Type B pancreatic cell (in vitro differentiated cells): ENCODE results near the gene KCNK7. TPM values are rescaled to one million over a fixed set of nuclear protein-coding genes. Genes with fewer than 3 reads are reported as not detected.
A peak's percentile ranks its signal among the peaks of the same experiment; 100 is the strongest.

Experiments used
- DNase-seq: peaks from one replicate; pipeline ENCODE4 v3.0.0; 2021; ENCODE audit warnings: mixed read lengths; ENCODE audit not compliant: unreplicated experiment; ENCODE audit errors: extremely low spot score
- H3K27ac Mint-ChIP-seq: 2 replicates; pipeline ENCODE4 v1.8.0; 2021; ENCODE audit warnings: mild to moderate bottlenecking, mixed read lengths
- H3K27me3 Mint-ChIP-seq: 2 replicates; pipeline ENCODE4 v1.8.0; 2021; ENCODE audit warnings: mixed read lengths
- H3K36me3 Mint-ChIP-seq: 2 replicates; pipeline ENCODE4 v1.8.0; 2021; ENCODE audit warnings: mixed read lengths
- H3K4me1 Mint-ChIP-seq: one replicate; pipeline ENCODE4 v1.8.0; 2021; ENCODE audit warnings: mixed read lengths; ENCODE audit not compliant: unreplicated experiment
- H3K4me3 Mint-ChIP-seq: 2 replicates; pipeline ENCODE4 v1.8.0; 2021; ENCODE audit warnings: mild to moderate bottlenecking, mixed read lengths
- H3K9me3 Mint-ChIP-seq: 2 replicates; pipeline ENCODE4 v1.8.0; 2021; ENCODE audit warnings: mixed read lengths
- total RNA-seq: library from RNA; stranded (reverse); gene quantifications from 2 replicates; pipeline ENCODE4 v1.2.1, GENCODE V29; 2021; ENCODE audit warnings: low replicate concordance
- TF ChIP-seq, protein P1 (sequence below): fragments of 200-600 bp; sonication (generic); conservative IDR thresholded peaks from 2 replicates; pipeline ENCODE4 v1.5.0; 2021; ENCODE audit warnings: antibody characterized with exemption, mild to moderate bottlenecking

Gene KCNK7
- total RNA-seq, 1 donor from 2014 or later = 0.36 TPM

DNA sequence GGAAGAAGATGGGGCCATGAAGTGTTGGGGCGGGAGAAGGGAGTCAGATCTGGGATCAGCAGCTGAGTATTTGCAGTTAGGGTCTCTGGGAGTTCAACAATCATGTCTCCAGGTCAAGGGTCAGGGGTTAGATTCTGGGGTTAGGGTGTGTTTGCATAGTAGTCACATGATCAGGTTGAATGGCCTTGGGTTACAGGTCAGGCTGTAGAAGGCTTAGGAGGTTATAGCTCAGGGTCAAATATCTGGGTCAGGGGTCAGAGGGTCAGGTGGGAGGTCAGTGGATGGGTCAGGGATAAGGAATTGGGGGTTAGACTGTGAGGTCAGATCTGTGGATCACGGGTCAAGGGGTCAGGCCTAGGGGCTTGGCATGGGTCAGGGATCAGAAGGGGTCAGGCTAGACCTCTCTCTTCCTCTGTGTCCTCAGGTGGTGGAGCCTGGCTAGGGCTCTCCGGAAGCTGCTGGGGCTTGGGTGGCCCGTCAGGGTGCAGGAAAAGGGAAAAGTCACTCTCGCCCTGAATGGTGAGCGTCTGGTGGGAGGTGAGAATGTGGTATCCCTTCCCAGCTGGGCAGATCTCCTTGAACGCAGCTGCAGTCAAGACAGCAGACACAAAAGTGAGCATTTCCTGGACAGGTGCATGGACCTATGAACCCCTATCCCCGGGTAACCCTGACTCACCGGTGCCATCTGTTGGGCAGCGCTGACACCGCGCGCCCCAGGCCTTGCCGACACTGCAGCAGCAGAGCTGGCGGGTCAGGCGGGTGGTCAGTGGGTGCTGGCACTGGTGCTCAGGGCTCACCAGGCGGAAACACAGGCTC, 43.8 kb downstream of the KCNK7 start:
- peaks cover 14% of the 10 kb centered on the region for H3K36me3 Mint-ChIP-seq
- no peak for DNase-seq
- H3K27me3 Mint-ChIP-seq = peaks cover 12% of the 10 kb centered on the region
- H3K9me3 Mint-ChIP-seq = no peaks in the 10 kb centered on the region
- peaks cover 47% of the 10 kb centered on the region for H3K4me1 Mint-ChIP-seq
- peak overlapping the region; percentile 66 for H3K4me3 Mint-ChIP-seq
- TF ChIP-seq, protein P1, sequence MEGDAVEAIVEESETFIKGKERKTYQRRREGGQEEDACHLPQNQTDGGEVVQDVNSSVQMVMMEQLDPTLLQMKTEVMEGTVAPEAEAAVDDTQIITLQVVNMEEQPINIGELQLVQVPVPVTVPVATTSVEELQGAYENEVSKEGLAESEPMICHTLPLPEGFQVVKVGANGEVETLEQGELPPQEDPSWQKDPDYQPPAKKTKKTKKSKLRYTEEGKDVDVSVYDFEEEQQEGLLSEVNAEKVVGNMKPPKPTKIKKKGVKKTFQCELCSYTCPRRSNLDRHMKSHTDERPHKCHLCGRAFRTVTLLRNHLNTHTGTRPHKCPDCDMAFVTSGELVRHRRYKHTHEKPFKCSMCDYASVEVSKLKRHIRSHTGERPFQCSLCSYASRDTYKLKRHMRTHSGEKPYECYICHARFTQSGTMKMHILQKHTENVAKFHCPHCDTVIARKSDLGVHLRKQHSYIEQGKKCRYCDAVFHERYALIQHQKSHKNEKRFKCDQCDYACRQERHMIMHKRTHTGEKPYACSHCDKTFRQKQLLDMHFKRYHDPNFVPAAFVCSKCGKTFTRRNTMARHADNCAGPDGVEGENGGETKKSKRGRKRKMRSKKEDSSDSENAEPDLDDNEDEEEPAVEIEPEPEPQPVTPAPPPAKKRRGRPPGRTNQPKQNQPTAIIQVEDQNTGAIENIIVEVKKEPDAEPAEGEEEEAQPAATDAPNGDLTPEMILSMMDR = peak; percentile 56
- peak overlapping the region; percentile 63 for H3K27ac Mint-ChIP-seq

DNA sequence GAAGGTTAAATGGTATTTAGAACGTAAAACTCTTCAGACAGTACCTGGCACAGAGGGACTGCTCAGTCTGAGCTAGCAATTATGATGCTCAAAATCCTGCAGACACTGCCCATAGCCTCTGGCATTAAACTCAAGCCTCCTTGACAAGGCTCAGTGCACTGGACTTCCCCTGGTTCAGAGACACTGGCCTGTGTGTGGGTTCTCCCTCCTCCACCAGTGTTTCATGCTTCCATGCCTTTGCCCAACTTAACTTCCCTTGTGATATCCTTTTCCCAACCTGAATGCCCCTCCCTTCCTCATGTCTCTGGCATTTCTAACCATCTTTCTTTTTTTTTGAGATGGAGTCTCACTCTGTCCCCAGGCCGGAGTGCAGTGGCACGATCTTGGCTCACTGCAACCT, 46.5 kb downstream of the KCNK7 start:
- peak overlapping the region; percentile 41 for H3K4me3 Mint-ChIP-seq
- peaks cover 28% of the 10 kb centered on the region for H3K36me3 Mint-ChIP-seq
- H3K4me1 Mint-ChIP-seq = peaks cover 42% of the 10 kb centered on the region
- peak overlapping the region; percentile 56 for H3K27ac Mint-ChIP-seq
- DNase-seq = no peak
- no peaks in the 10 kb centered on the region for H3K9me3 Mint-ChIP-seq
- H3K27me3 Mint-ChIP-seq = peaks cover 25% of the 10 kb centered on the region
- TF ChIP-seq, protein P1 = no peak

DNA sequence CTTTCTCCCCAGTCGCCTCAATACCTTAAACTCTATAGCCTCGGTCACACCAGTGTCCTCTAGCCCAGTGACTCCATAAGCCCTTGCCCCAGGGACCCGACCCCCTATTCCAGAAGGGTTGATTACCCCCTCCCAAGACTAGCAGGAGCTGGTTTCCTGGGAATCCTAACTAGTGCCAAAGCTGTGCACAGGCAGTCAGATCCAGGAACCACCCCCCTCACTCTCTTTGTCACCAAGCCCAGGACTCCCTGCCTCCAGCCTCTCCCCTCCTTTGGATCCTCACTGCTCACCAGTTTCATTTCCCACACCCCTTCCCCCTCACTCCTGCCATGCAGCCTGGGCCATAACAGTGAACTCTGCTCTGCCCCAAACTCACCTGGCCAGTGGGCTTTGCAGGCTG, 47.2 kb downstream of the KCNK7 start:
- Mint-ChIP-seq H3K4me3 (peak overlapping the region; percentile 49), H3K27me3 (peaks cover 25% of the 10 kb centered on the region), H3K36me3 (peaks cover 28% of the 10 kb centered on the region)

DNA sequence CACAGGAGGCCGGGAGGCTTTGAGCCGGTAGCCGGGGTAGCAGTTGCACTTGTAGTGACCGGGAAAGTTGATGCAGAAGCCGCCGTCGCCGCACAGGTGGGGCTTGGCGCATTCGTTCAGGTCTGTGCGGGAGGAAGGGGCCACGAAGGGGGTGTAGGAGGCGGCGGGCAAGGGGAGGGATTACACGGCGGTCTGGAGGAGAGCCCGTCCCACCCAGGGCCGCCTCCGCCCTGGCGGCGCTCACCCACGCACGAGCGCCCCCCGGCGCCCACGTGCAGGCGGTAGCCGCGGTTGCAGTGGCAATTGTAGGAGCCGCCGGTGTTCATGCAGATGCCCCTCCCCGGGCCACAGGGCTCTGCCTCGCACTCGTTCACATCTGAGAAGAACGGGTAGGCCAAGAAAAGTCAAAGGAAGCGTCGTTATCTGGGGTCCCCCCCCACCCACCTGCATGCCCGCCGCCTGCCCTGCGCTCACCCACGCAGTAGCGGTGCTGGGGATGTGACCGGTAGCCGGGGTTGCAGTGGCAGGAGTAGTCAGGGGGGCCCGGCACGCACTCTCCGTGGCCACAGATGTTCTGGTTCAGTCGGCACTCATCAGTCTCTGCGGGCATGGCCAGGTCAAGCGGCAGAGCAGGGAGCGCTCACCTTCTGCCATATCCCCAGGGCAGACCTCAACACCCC, 48.0 kb downstream of the KCNK7 start:
- H3K4me3 Mint-ChIP-seq = no peak overlapping the region
- no peak overlapping the region for H3K27ac Mint-ChIP-seq
- peaks cover 29% of the 10 kb centered on the region for H3K36me3 Mint-ChIP-seq

More for the DNA sequence above, 47.2 kb downstream of the KCNK7 start:
- DNase-seq = no peak
- Mint-ChIP-seq H3K4me1 (peaks cover 45% of the 10 kb centered on the region), H3K27ac (peak overlapping the region; percentile 39), H3K9me3 (no peaks in the 10 kb centered on the region)
- TF ChIP-seq, protein P1 = no peak

DNA sequence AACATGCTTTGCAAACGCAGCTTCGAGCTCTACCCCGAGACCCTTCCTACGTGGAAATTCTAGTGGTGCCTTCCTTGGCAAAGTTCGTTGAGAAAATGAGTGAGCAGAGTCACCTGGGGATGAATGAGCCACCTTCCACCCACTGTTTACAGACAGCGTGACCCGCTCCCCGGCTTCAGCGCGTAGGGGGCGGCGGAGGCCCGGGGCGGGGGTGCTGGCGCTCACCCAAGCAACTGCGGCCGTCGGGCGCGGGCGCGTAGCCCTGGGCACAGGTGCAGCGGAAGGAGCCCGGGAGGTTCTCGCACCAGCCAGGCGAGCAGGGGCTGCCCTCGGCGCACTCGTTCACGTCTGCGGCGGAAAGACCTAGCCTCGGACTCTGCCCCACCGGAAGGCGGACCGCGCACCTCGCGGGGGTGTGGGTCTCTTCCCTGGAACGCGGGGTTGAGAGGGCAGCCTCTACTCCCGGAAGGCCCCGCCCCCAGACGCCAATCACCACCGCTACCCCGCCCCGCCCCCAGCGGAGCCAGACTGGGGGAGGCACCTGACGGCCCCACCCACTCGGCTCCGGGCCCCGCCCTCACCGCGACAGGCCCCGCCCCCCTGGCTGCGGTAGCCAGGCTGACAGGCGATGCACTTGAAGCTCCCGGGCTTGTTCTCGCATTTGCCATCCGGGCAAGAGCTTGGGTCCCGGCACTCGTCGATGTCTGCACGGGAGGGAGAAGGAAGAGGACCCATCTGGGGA, 49.2 kb downstream of the KCNK7 start:
- TF ChIP-seq, protein P1 = no peak
- Mint-ChIP-seq H3K27me3 (peaks cover 29% of the 10 kb centered on the region), H3K4me1 (peaks cover 33% of the 10 kb centered on the region), H3K36me3 (peaks cover 27% of the 10 kb centered on the region), H3K9me3 (no peaks in the 10 kb centered on the region), H3K27ac (peak overlapping the region; percentile 66), H3K4me3 (peak overlapping the region; percentile 79)
- DNase-seq = peak; percentile 94

More for the DNA sequence above, 48.0 kb downstream of the KCNK7 start:
- Mint-ChIP-seq H3K4me1 (peaks cover 39% of the 10 kb centered on the region), H3K9me3 (no peaks in the 10 kb centered on the region), H3K27me3 (peaks cover 25% of the 10 kb centered on the region)
- no peak for DNase-seq
- TF ChIP-seq, protein P1 = no peak
